OCI-LY1 (cell line): ENCODE results near the gene MARK3.

Source experiments
- H2AFZ ChIP-seq: fragments of 200-600 bp; sonication (generic), shearing (Covaris generic); 2 replicates; pipeline ENCODE4 v1.6.0; 2014; ENCODE audit warnings: antibody characterized with exemption, mild to moderate bottlenecking, low read length
- H3F3A ChIP-seq: fragments of 200-600 bp; sonication (generic), shearing (Covaris generic); 2 replicates; pipeline ENCODE4 v1.6.0; 2014; ENCODE audit warnings: mild to moderate bottlenecking, antibody characterized with exemption, low read length, moderate library complexity; ENCODE audit not compliant: insufficient read depth
- H3K27ac ChIP-seq: fragments of 200-600 bp; sonication (generic); 2 replicates; pipeline ENCODE4 v1.5.1; 2014; ENCODE audit warnings: low read length, mixed run types, mild to moderate bottlenecking, low read depth; ENCODE audit not compliant: poor library complexity, severe bottlenecking
- H3K27me3 ChIP-seq: fragments of 200-600 bp; sonication (generic); 2 replicates; pipeline ENCODE4 v1.6.0; 2014; ENCODE audit warnings: antibody characterized with exemption, mild to moderate bottlenecking, low read length, moderate library complexity; ENCODE audit not compliant: insufficient read depth
- H3K36me3 ChIP-seq: fragments of 200-600 bp; sonication (generic); 2 replicates; pipeline ENCODE4 v1.6.1; 2014; ENCODE audit warnings: mild to moderate bottlenecking, antibody characterized with exemption, low read length, moderate library complexity, mixed read lengths; ENCODE audit not compliant: insufficient read depth
- H3K4me1 ChIP-seq: fragments of 200-600 bp; sonication (generic); 2 replicates; pipeline ENCODE4 v1.5.1; 2014; ENCODE audit warnings: mild to moderate bottlenecking, low read length, moderate library complexity; ENCODE audit not compliant: insufficient read depth, severe bottlenecking
- H3K4me2 ChIP-seq: fragments of 200-600 bp; sonication (generic), shearing (Covaris generic); 2 replicates; pipeline ENCODE4 v1.6.1; 2014; ENCODE audit warnings: low read length
- H3K4me3 ChIP-seq: fragments of 200-600 bp; sonication (generic); 2 replicates; pipeline ENCODE4 v1.5.1; 2014; ENCODE audit warnings: low read length, low read depth, mild to moderate bottlenecking, mixed read lengths; ENCODE audit not compliant: poor library complexity, severe bottlenecking
- H3K79me2 ChIP-seq: fragments of 200-600 bp; shearing (Covaris generic); 2 replicates; pipeline ENCODE4 v1.6.1; 2016; ENCODE audit warnings: mixed run types, low read length, mixed read lengths; ENCODE audit not compliant: insufficient read depth
- H3K9ac ChIP-seq: fragments of 200-600 bp; sonication (generic), shearing (Covaris generic); 2 replicates; pipeline ENCODE4 v1.6.1; 2014; ENCODE audit warnings: mild to moderate bottlenecking, low read length, mixed read lengths
- H3K9me2 ChIP-seq: fragments of 200-600 bp; sonication (generic), shearing (Covaris generic); 2 replicates; pipeline ENCODE4 v1.6.1; 2014; ENCODE audit warnings: low read depth, mild to moderate bottlenecking, low read length, mixed read lengths
- H3K9me3 ChIP-seq: fragments of 200-600 bp; shearing (Covaris generic); 2 replicates; pipeline ENCODE4 v1.6.1; 2014; ENCODE audit warnings: low read length, mixed read lengths
- H4K20me1 ChIP-seq: fragments of 200-600 bp; sonication (generic), shearing (Covaris generic); 2 replicates; pipeline ENCODE4 v1.6.0; 2016; ENCODE audit warnings: mild to moderate bottlenecking, low read length; ENCODE audit not compliant: insufficient read depth
- CTCF ChIP-seq: fragments of 200-600 bp; sonication (generic), shearing (Covaris generic); IDR thresholded peaks from 2 replicates; pipeline ENCODE4 v1.5.1; 2017; ENCODE audit warnings: mild to moderate bottlenecking, antibody characterized with exemption, low read length, moderate library complexity, mixed read lengths
- EZH2 ChIP-seq: fragments of 200-600 bp; sonication (generic), shearing (Covaris generic); IDR thresholded peaks from 2 replicates; pipeline ENCODE4 v1.8.0; 2017; ENCODE audit warnings: borderline replicate concordance, mixed run types, mild to moderate bottlenecking, antibody characterized with exemption, low read length, moderate library complexity, mixed read lengths

Gene MARK3

GRCh38 chr14:103347091-103347815 lies 38.0 kb upstream of the MARK3 start:
- no peak overlapping the region for H3K4me2 ChIP-seq
- peaks cover 29% of the 10 kb centered on the region for H3K36me3 ChIP-seq
- no peak overlapping the region for H3K27ac ChIP-seq
- H3K27me3 ChIP-seq, result 0 out of 2 replicates have a peak, but pooled peaks cover under 1% of the 10 kb centered on the region
- no peak overlapping the region for H3K4me3 ChIP-seq
- H3K9me3 ChIP-seq, result no peaks in the 10 kb centered on the region
- no peak for TF ChIP-seq CTCF
- no peak for TF ChIP-seq EZH2
- H2AFZ ChIP-seq, result no peak overlapping the region
- no peaks in the 10 kb centered on the region for H3K79me2 ChIP-seq
- H3F3A ChIP-seq, result peaks cover 26% of the 10 kb centered on the region
- H3K9ac ChIP-seq, result no peak overlapping the region
- no peaks in the 10 kb centered on the region for H3K9me2 ChIP-seq
- no peaks in the 10 kb centered on the region; the same call in 1 of the 2 replicates for H4K20me1 ChIP-seq
- H3K4me1 ChIP-seq, result no peaks in the 10 kb centered on the region

GRCh38 chr14:103348154-103348553 lies 37.1 kb upstream of the MARK3 start:
- Histone ChIP-seq H3K9me3 (peaks cover 7% of the 10 kb centered on the region; the same call in 1 of the 2 replicates), H3K27ac (no peak overlapping the region), H3K9me2 (no peaks in the 10 kb centered on the region), H3K4me2 (no peak overlapping the region), H3K79me2 (no peaks in the 10 kb centered on the region), H3F3A (peaks cover 20% of the 10 kb centered on the region), H3K36me3 (peaks cover 20% of the 10 kb centered on the region), H3K4me1 (no peaks in the 10 kb centered on the region), H4K20me1 (no peaks in the 10 kb centered on the region; the same call in 1 of the 2 replicates), H3K27me3 (peaks cover 5% of the 10 kb centered on the region; the same call in 1 of the 2 replicates), H2AFZ (no peak overlapping the region), H3K4me3 (no peak overlapping the region), H3K9ac (no peak overlapping the region)
- no peak for TF ChIP-seq CTCF
- TF ChIP-seq EZH2, result no peak

- Histone ChIP-seq H3K27ac (no peak overlapping the region), H3K36me3 (peaks cover 2% of the 10 kb centered on the region), H3K9ac (no peak overlapping the region), H3K4me1 (no peaks in the 10 kb centered on the region), H3K9me2 (no peaks in the 10 kb centered on the region), H3K4me2 (no peak overlapping the region), H4K20me1 (no peaks in the 10 kb centered on the region), H3K27me3 (peaks cover 5% of the 10 kb centered on the region; the same call in 1 of the 2 replicates), H3K9me3 (peaks cover 7% of the 10 kb centered on the region; the same call in 1 of the 2 replicates), H2AFZ (no peak overlapping the region), H3K79me2 (no peaks in the 10 kb centered on the region), H3K4me3 (no peak overlapping the region), H3F3A (peaks cover 2% of the 10 kb centered on the region)
- no peak for TF ChIP-seq EZH2
- TF ChIP-seq CTCF, result no peak
Observed at GRCh38 chr14:103349982-103350381, 35.2 kb upstream of the MARK3 start.
